Lower lobe of right lung (tissue), 2 donors: Measurements from ENCODE around the gene KAT2B. TPM values are rescaled to one million over a fixed set of nuclear protein-coding genes. Genes with fewer than 3 reads are reported as not detected.
"Not testable (repeated sequence)": the region's sequence is repeated elsewhere in the genome, so short reads cannot be mapped to it uniquely, and the experiment has no call there.

Experiments
- ATAC-seq, 2 donors: fragments of 200-7000 bp; cut with Tn5 transposase; one replicate each; pipeline ENCODE4 v1.9.1; 2020 to 2022; ENCODE audit warnings: mild to moderate bottlenecking in 2 of 2, moderate library complexity in 2 of 2
- DNase-seq: peaks from one replicate; pipeline ENCODE4 v3.0.0-alpha.2; 2020
- H3K27ac ChIP-seq: fragments of 200-600 bp; one replicate; pipeline ENCODE4 v1.8.0; 2022
- H3K27me3 ChIP-seq: fragments of 200-600 bp; one replicate; pipeline ENCODE4 v1.8.0; 2022; ENCODE audit warnings: low read depth
- H3K36me3 ChIP-seq: fragments of 200-600 bp; one replicate; pipeline ENCODE4 v1.8.0; 2022; ENCODE audit warnings: mild to moderate bottlenecking
- H3K4me1 ChIP-seq: fragments of 200-600 bp; one replicate; pipeline ENCODE4 v1.8.0; 2022
- H3K4me3 ChIP-seq: fragments of 200-600 bp; one replicate; pipeline ENCODE4 v1.8.0; 2022; ENCODE audit warnings: mild to moderate bottlenecking
- H3K9me3 ChIP-seq: fragments of 200-600 bp; one replicate; pipeline ENCODE4 v1.8.0; 2022
- CTCF ChIP-seq: fragments of 200-600 bp; IDR thresholded peaks from one replicate; pipeline ENCODE4 v1.8.0; 2022; ENCODE audit warnings: antibody characterized with exemption, mild to moderate bottlenecking
- intact Hi-C: fragments of 100-400 bp; cut with DNase I; formaldehyde crosslinking; loops from one replicate; pipeline ENCODE4 v1.11.0; 2022
- total RNA-seq: library from RNA; stranded (reverse); fragmentation: NEBNext Ultra II Directional; extraction: Animal tissue kit (Norgen Biotek cat#: 25700); gene quantifications from one replicate; pipeline ENCODE4 v1.2.1, GENCODE V29; 2021
- donor health status: DM: no; HTN: yes; CAD: no; lungs with severe emphysema.

KAT2B gene
- total RNA-seq, 1 donor from 2014 or later: 41.4 TPM

- peak; percentile 42 to 67 for ATAC-seq
Observed at GRCh38 chr3:20043396-20043795, 3.1 kb downstream of the KAT2B start.

GRCh38 chr3:20043825-20044224 lies 3.6 kb downstream of the KAT2B start:
- Histone ChIP-seq H3K4me3 (peak overlapping the region; percentile 43), H3K4me1 (peaks cover 53% of the 10 kb centered on the region), H3K27ac (peak overlapping the region; percentile 91), H3K27me3 (no peaks in the 10 kb centered on the region), H3K9me3 (no peaks in the 10 kb centered on the region), H3K36me3 (no peaks in the 10 kb centered on the region)
- DNase-seq (no peak), ATAC-seq (no peak)
- no peak for TF ChIP-seq CTCF
- intact Hi-C loops: no loop called here

More at GRCh38 chr3:20043396-20043795, 3.1 kb downstream of the KAT2B start:
- Histone ChIP-seq H3K9me3 (no peaks in the 10 kb centered on the region), H3K4me1 (peaks cover 53% of the 10 kb centered on the region), H3K4me3 (peak overlapping the region; percentile 43), H3K27ac (peak overlapping the region; percentile 91), H3K27me3 (no peaks in the 10 kb centered on the region), H3K36me3 (no peaks in the 10 kb centered on the region)
- peak; percentile 92 for DNase-seq
- no peak for TF ChIP-seq CTCF
- intact Hi-C loops: no loop called here

- ATAC-seq, H3K36me3 ChIP-seq, H3K27me3 ChIP-seq, H3K27ac ChIP-seq, intact Hi-C loops, H3K9me3 ChIP-seq, H3K4me3 ChIP-seq, DNase-seq: not testable (repeated sequence)
- H3K4me1 ChIP-seq: peaks cover 55% of the 10 kb centered on the region
Observed at GRCh38 chr3:20045141-20045540, 4.9 kb downstream of the KAT2B start.

- no peaks in the 10 kb centered on the region for H3K36me3 ChIP-seq
- DNase-seq: no peak
- peaks cover 53% of the 10 kb centered on the region for H3K4me1 ChIP-seq
- no peak for TF ChIP-seq CTCF
- H3K27ac ChIP-seq: no peak overlapping the region
- H3K4me3 ChIP-seq: no peak overlapping the region
- no peaks in the 10 kb centered on the region for H3K27me3 ChIP-seq
- no peak for ATAC-seq
- no peaks in the 10 kb centered on the region for H3K9me3 ChIP-seq
- intact Hi-C loops: no loop called here
Observed at GRCh38 chr3:20046556-20046955, 6.3 kb downstream of the KAT2B start.

- Histone ChIP-seq H3K9me3 (no peaks in the 10 kb centered on the region), H3K27me3 (no peaks in the 10 kb centered on the region), H3K4me1 (peaks cover 45% of the 10 kb centered on the region), H3K27ac (peak overlapping the region; percentile 48), H3K36me3 (no peaks in the 10 kb centered on the region), H3K4me3 (no peak overlapping the region)
- DNase-seq (no peak), ATAC-seq (no peak)
- intact Hi-C loops: no loop called here
- no peak for TF ChIP-seq CTCF
Observed at GRCh38 chr3:20047341-20047779, 7.1 kb downstream of the KAT2B start.

- H3K36me3 ChIP-seq: no peaks in the 10 kb centered on the region
- peaks cover 36% of the 10 kb centered on the region for H3K4me1 ChIP-seq
- no peak for TF ChIP-seq CTCF
- H3K9me3 ChIP-seq: no peaks in the 10 kb centered on the region
- intact Hi-C loops: no loop called here
- ATAC-seq: peak in 1 of 2 donors; percentile 29
- peak overlapping the region; percentile 48 for H3K27ac ChIP-seq
- DNase-seq: no peak
- peak overlapping the region; percentile 12 for H3K4me3 ChIP-seq
- no peaks in the 10 kb centered on the region for H3K27me3 ChIP-seq
Observed at GRCh38 chr3:20047976-20048883, 8.0 kb downstream of the KAT2B start.
